WTC11 (cell line): ENCODE measurements around the gene COL5A1. TPM values are rescaled to one million over a fixed set of nuclear protein-coding genes. Genes with fewer than 3 reads are reported as not detected.

Experiments used
- ATAC-seq: fragments of 200-7000 bp; cut with Tn5 transposase; 2 replicates; pipeline ENCODE4 v1.10.0; 2021; ENCODE audit warnings: mild to moderate bottlenecking, moderate library complexity
- CTCF ChIA-PET: fragments of 300-600 bp; sonication (Branson Sonifier 250); formaldehyde crosslinking; loops from one replicate; lab custom pipeline; 2021; ENCODE audit warnings: antibody characterized with exemption; lab: Charles Lee
- POLR2A ChIA-PET: fragments of 350-600 bp; sonication (Branson Sonifier 250); formaldehyde crosslinking; loops from one replicate; lab custom pipeline; 2021; ENCODE audit warnings: antibody characterized with exemption; lab: Charles Lee
- DNase-seq: peaks from one replicate; pipeline ENCODE4 v3.0.0; 2021; ENCODE audit warnings: low spot score
- H3K27ac Mint-ChIP-seq: 2 replicates; pipeline ENCODE4 v1.8.0; 2021; ENCODE audit warnings: mixed read lengths
- H3K27me3 Mint-ChIP-seq: 2 replicates; pipeline ENCODE4 v1.8.0; 2021; ENCODE audit warnings: low read depth, mild to moderate bottlenecking, moderate library complexity, mixed read lengths
- H3K36me3 Mint-ChIP-seq: 2 replicates; pipeline ENCODE4 v1.8.0; 2021; ENCODE audit warnings: mixed read lengths
- H3K4me1 Mint-ChIP-seq: 2 replicates; pipeline ENCODE4 v1.8.0; 2022; ENCODE audit warnings: mixed read lengths
- H3K4me3 Mint-ChIP-seq: 2 replicates; pipeline ENCODE4 v1.8.0; 2021; ENCODE audit warnings: mild to moderate bottlenecking, moderate library complexity, mixed read lengths
- H3K9me3 Mint-ChIP-seq: 2 replicates; pipeline ENCODE4 v1.8.0; 2021; ENCODE audit warnings: mixed read lengths
- CBFB ChIP-seq: sonication (generic); formaldehyde crosslinking; IDR thresholded peaks from 2 replicates; pipeline ENCODE4 v1.8.1; 2022; ENCODE audit warnings: mild to moderate bottlenecking, low read depth, missing genetic modification reagents
- CREB1 ChIP-seq: sonication (generic); formaldehyde crosslinking; IDR thresholded peaks from 2 replicates; pipeline ENCODE4 v1.8.0; 2023; ENCODE audit warnings: mild to moderate bottlenecking, missing genetic modification reagents
- EMX1 ChIP-seq: fragments of 250-450 bp; sonication (Bioruptor Pico); IDR thresholded peaks from 2 replicates; pipeline ENCODE4 v1.8.0; 2021; ENCODE audit warnings: mild to moderate bottlenecking
- GTF2I ChIP-seq: fragments of 250-450 bp; sonication (Bioruptor Pico); conservative IDR thresholded peaks from 2 replicates; pipeline ENCODE4 v1.4.0; 2021; ENCODE audit warnings: mild to moderate bottlenecking
- JAZF1 ChIP-seq: fragments of 250-450 bp; sonication (Bioruptor Pico); IDR thresholded peaks from 2 replicates; pipeline ENCODE4 v1.9.0; 2021; ENCODE audit warnings: moderate library complexity, mild to moderate bottlenecking, inconsistent platforms
- JUN ChIP-seq: sonication (generic); formaldehyde crosslinking; IDR thresholded peaks from 2 replicates; pipeline ENCODE4 v1.8.0; 2023; ENCODE audit warnings: mild to moderate bottlenecking, missing genetic modification reagents
- NFYB ChIP-seq: sonication (generic); formaldehyde crosslinking; conservative IDR thresholded peaks from 2 replicates; pipeline ENCODE4 v1.8.0; 2022; ENCODE audit warnings: low read depth, missing genetic modification reagents
- SMAD3 ChIP-seq: sonication (generic); formaldehyde crosslinking; IDR thresholded peaks from 2 replicates; pipeline ENCODE4 v1.8.0; 2022; ENCODE audit warnings: missing genetic modification reagents, mild to moderate bottlenecking, borderline replicate concordance
- SOX15 ChIP-seq: fragments of 250-450 bp; sonication (Bioruptor Pico); IDR thresholded peaks from 2 replicates; pipeline ENCODE4 v1.9.0; 2021; ENCODE audit warnings: mild to moderate bottlenecking
- TEAD1 ChIP-seq: sonication (generic); formaldehyde crosslinking; IDR thresholded peaks from 2 replicates; pipeline ENCODE4 v1.8.0; 2022; ENCODE audit warnings: mild to moderate bottlenecking, missing genetic modification reagents
- ZNF219 ChIP-seq: sonication (generic); formaldehyde crosslinking; IDR thresholded peaks from 2 replicates; pipeline ENCODE4 v1.8.0; 2023; ENCODE audit warnings: missing genetic modification reagents, mild to moderate bottlenecking, borderline replicate concordance
- ZNF232 ChIP-seq: sonication (generic); formaldehyde crosslinking; IDR thresholded peaks from 2 replicates; pipeline ENCODE4 v1.8.0; 2022; ENCODE audit warnings: mild to moderate bottlenecking, missing genetic modification reagents
- ZNF263 ChIP-seq: sonication (generic); formaldehyde crosslinking; IDR thresholded peaks from 2 replicates; pipeline ENCODE4 v1.8.1; 2022; ENCODE audit warnings: low read depth, mild to moderate bottlenecking, moderate library complexity, missing genetic modification reagents
- ZNF317 ChIP-seq: sonication (generic); formaldehyde crosslinking; IDR thresholded peaks from 2 replicates; pipeline ENCODE4 v1.8.1; 2023; ENCODE audit warnings: low read depth, mild to moderate bottlenecking, moderate library complexity, missing genetic modification reagents, borderline replicate concordance
- ZNF416 ChIP-seq: fragments of 250-450 bp; sonication (Bioruptor Pico); IDR thresholded peaks from 2 replicates; pipeline ENCODE4 v1.9.0; 2021; ENCODE audit warnings: mild to moderate bottlenecking, inconsistent platforms
- total RNA-seq: library from RNA; stranded (reverse); gene quantifications from 3 replicates; pipeline ENCODE4 v1.2.3, GENCODE V29; 2021
- TF ChIP-seq, protein P1 (sequence below): sonication (generic); formaldehyde crosslinking; IDR thresholded peaks from 2 replicates; pipeline ENCODE4 v1.8.1; 2023; ENCODE audit warnings: mild to moderate bottlenecking, missing genetic modification reagents
- TF ChIP-seq, protein P2 (sequence below): fragments of 250-450 bp; sonication (Bioruptor Pico); IDR thresholded peaks from 2 replicates; pipeline ENCODE4 v2.1.2; 2022; ENCODE audit warnings: mild to moderate bottlenecking, moderate library complexity
- TF ChIP-seq, protein P3 (sequence below): sonication (generic); formaldehyde crosslinking; IDR thresholded peaks from 2 replicates; pipeline ENCODE4 v1.8.1; 2023; ENCODE audit warnings: mild to moderate bottlenecking, missing genetic modification reagents

Gene COL5A1
- total RNA-seq, 1 experiment from 2014 or later, result 13.5 TPM

DNA sequence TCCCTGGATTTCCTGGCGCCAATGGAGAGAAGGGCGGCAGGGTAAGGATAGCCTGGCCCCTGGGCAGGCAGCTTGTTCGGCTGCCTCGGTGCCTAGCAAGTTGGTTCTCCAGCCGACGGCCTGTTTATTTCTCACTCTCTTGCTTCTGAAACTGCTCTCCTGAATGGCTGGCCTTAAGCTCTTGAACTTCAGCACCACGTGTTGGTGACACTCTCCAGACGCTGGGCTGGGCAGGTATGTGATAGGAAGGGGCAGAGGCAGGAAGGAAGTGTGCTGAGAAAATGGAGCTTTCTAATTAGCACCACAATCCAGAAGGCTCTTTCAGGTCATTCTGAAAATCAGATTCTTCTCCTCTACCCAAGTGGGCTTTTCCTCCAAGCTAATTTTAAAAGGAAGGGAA lies 147.6 kb downstream of the COL5A1 start (continued):
- TF ChIP-seq, protein P1, sequence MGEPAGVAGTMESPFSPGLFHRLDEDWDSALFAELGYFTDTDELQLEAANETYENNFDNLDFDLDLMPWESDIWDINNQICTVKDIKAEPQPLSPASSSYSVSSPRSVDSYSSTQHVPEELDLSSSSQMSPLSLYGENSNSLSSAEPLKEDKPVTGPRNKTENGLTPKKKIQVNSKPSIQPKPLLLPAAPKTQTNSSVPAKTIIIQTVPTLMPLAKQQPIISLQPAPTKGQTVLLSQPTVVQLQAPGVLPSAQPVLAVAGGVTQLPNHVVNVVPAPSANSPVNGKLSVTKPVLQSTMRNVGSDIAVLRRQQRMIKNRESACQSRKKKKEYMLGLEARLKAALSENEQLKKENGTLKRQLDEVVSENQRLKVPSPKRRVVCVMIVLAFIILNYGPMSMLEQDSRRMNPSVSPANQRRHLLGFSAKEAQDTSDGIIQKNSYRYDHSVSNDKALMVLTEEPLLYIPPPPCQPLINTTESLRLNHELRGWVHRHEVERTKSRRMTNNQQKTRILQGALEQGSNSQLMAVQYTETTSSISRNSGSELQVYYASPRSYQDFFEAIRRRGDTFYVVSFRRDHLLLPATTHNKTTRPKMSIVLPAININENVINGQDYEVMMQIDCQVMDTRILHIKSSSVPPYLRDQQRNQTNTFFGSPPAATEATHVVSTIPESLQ (CRISPR knock-in tag), result no peak
- TF ChIP-seq NFYB (CRISPR knock-in tag) (no peak), ZNF317 (CRISPR knock-in tag) (no peak), ZNF232 (CRISPR knock-in tag) (no peak), JAZF1 (CRISPR knock-in tag) (no peak)

DNA sequence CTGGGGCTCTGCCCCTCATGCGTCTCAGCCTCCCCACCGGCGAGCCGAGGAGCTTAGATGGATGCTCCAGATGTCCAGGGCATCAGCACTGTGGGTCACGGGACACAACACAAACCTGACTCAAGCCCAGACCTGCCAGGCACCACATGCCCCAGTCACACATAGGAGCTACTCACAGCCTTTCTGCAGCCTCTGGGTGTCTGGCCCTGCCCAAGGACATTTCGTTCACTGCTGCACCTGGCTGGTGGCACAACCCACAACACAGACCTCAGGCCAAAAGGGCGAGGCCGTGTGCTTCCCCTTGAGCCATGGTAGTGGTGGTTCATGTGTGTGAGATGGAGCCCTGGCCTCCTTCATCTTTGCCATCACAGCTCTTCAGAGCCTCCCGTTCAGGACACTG lies 149.4 kb downstream of the COL5A1 start:
- H3K27ac Mint-ChIP-seq, result no peak overlapping the region

DNA sequence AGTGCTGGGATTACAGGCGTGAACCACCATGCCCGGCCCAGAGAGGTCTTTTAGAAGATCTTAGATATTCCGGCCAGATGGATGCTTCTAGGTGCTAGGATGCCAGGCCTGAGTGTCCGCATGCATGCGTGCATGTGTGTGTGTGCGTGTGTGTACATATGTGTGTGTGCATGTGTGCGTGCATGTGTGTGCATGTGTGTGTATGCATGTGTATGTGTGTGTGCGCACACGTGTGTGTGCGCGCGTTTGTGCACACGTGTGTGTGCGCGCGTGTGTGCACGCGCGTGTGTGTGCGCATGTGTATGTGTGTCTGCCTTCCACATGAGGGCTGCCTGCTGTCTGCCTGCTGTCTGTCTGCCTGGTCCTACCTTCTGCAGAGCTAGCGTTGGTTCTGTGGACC lies 151.0 kb downstream of the COL5A1 start:
- no peak overlapping the region for H3K4me3 Mint-ChIP-seq
- H3K36me3 Mint-ChIP-seq, result no peaks in the 10 kb centered on the region
- CTCF ChIA-PET, result no interaction called here
- DNase-seq, result no peak
- no peaks in the 10 kb centered on the region for H3K9me3 Mint-ChIP-seq
- POLR2A ChIA-PET, result no interaction called here
- ATAC-seq, result no peak
- no peaks in the 10 kb centered on the region for H3K27me3 Mint-ChIP-seq
- no peak for TF ChIP-seq ZNF317 (CRISPR knock-in tag)
- no peak for TF ChIP-seq SOX15 (CRISPR knock-in tag)
- no peak for TF ChIP-seq EMX1 (CRISPR knock-in tag)
- no peak for TF ChIP-seq CBFB (CRISPR knock-in tag)
- no peak for TF ChIP-seq CREB1
- TF ChIP-seq ZNF416 (CRISPR knock-in tag), result no peak
- no peak for TF ChIP-seq SMAD3 (CRISPR knock-in tag)
- TF ChIP-seq JUN, result no peak
- no peak overlapping the region for H3K27ac Mint-ChIP-seq
- H3K4me1 Mint-ChIP-seq, result peaks cover 7% of the 10 kb centered on the region

More for the DNA sequence above, 149.4 kb downstream of the COL5A1 start:
- peaks cover 7% of the 10 kb centered on the region for H3K4me1 Mint-ChIP-seq
- H3K9me3 Mint-ChIP-seq, result no peaks in the 10 kb centered on the region
- ChIA-PET CTCF (no interaction called here), POLR2A (no interaction called here)
- H3K4me3 Mint-ChIP-seq, result no peak overlapping the region
- TF ChIP-seq, protein P2, sequence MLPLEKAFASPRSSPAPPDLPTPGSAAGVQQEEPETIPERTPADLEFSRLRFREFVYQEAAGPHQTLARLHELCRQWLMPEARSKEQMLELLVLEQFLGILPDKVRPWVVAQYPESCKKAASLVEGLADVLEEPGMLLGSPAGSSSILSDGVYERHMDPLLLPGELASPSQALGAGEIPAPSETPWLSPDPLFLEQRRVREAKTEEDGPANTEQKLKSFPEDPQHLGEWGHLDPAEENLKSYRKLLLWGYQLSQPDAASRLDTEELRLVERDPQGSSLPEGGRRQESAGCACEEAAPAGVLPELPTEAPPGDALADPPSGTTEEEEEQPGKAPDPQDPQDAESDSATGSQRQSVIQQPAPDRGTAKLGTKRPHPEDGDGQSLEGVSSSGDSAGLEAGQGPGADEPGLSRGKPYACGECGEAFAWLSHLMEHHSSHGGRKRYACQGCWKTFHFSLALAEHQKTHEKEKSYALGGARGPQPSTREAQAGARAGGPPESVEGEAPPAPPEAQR, result no peak
- TF ChIP-seq ZNF219 (no peak), TEAD1 (no peak), CREB1 (no peak), ZNF263 (no peak), GTF2I (CRISPR knock-in tag) (no peak)
- TF ChIP-seq, protein P3, sequence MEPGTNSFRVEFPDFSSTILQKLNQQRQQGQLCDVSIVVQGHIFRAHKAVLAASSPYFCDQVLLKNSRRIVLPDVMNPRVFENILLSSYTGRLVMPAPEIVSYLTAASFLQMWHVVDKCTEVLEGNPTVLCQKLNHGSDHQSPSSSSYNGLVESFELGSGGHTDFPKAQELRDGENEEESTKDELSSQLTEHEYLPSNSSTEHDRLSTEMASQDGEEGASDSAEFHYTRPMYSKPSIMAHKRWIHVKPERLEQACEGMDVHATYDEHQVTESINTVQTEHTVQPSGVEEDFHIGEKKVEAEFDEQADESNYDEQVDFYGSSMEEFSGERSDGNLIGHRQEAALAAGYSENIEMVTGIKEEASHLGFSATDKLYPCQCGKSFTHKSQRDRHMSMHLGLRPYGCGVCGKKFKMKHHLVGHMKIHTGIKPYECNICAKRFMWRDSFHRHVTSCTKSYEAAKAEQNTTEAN (CRISPR knock-in tag), result no peak
- no peaks in the 10 kb centered on the region for H3K36me3 Mint-ChIP-seq
- ATAC-seq, result no peak
- no peak for DNase-seq
- H3K27me3 Mint-ChIP-seq, result no peaks in the 10 kb centered on the region
